Endothelial cell (in vitro differentiated cells): ENCODE data around the gene PDE6H. TPM values are rescaled to one million over a fixed set of nuclear protein-coding genes. Genes with fewer than 3 reads are reported as not detected.

Source experiments
- DNase-seq: peaks from one replicate; pipeline ENCODE4 v3.0.0; 2021; ENCODE audit warnings: low spot score
- H3K27ac Mint-ChIP-seq: one replicate; pipeline ENCODE4 v1.8.0; 2021; ENCODE audit warnings: mixed read lengths, inconsistent platforms; ENCODE audit not compliant: unreplicated experiment
- H3K27me3 Mint-ChIP-seq: one replicate; pipeline ENCODE4 v1.8.0; 2021; ENCODE audit warnings: mild to moderate bottlenecking, moderate library complexity, mixed read lengths, inconsistent platforms; ENCODE audit not compliant: unreplicated experiment
- H3K36me3 Mint-ChIP-seq: one replicate; pipeline ENCODE4 v1.8.0; 2021; ENCODE audit warnings: mild to moderate bottlenecking, low read depth, mixed read lengths, inconsistent platforms; ENCODE audit not compliant: unreplicated experiment
- H3K4me1 Mint-ChIP-seq: one replicate; pipeline ENCODE4 v1.8.0; 2021; ENCODE audit warnings: mild to moderate bottlenecking, mixed read lengths, inconsistent platforms; ENCODE audit not compliant: unreplicated experiment
- H3K4me3 Mint-ChIP-seq: one replicate; pipeline ENCODE4 v1.8.0; 2021; ENCODE audit warnings: mild to moderate bottlenecking, mixed read lengths, inconsistent platforms; ENCODE audit not compliant: unreplicated experiment
- H3K9me3 Mint-ChIP-seq: one replicate; pipeline ENCODE4 v1.8.0; 2021; ENCODE audit warnings: mixed read lengths, inconsistent platforms; ENCODE audit not compliant: unreplicated experiment
- CTCF ChIP-seq: fragments of 200-600 bp; sonication (generic); IDR thresholded peaks from one replicate; pipeline ENCODE4 v1.5.0; 2021; ENCODE audit warnings: antibody characterized with exemption; ENCODE audit not compliant: unreplicated experiment
- total RNA-seq: library from RNA; stranded (reverse); fragmentation: NEBNext Ultra II Directional; extraction: Animal tissue kit (Norgen Biotek cat#: 25700); gene quantifications from one replicate; pipeline ENCODE4 v1.2.1, GENCODE V29; 2021; ENCODE audit not compliant: unreplicated experiment

Gene PDE6H
- total RNA-seq, 1 donor from 2014 or later, result not detected

GRCh38 chr12:15011162-15011561, 38.3 kb downstream of the PDE6H start:
- no peak for DNase-seq
- Mint-ChIP-seq H3K27me3 (no peaks in the 10 kb centered on the region), H3K27ac (no peak overlapping the region), H3K36me3 (no peaks in the 10 kb centered on the region), H3K9me3 (no peaks in the 10 kb centered on the region), H3K4me1 (no peaks in the 10 kb centered on the region), H3K4me3 (no peak overlapping the region)
- TF ChIP-seq CTCF, result no peak

DNA sequence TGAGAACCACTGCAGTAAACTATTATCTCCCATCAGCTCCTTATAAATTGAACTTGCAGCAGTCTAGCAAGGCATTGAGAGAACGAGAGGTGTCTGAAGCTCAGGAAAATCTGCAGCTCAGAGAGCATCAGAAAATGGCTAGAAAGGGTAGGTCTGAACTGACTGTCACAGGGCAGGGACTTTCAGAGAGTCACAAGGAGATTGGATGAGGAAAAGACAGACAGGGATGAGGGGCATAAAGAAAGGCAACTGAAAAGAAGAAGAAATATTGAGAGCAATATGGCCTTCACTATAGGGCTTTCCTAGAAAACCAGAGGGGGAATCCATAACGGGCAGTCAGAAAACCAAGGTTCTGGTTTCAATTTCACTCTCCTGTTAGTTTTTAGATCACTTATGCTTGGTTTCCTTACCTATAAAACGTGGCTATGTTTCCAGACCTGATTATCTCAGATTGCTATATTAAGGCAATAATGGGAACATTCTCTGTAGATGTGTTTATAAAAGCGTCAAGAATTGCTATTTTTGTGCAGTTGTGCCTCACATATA, 40.9 kb downstream of the PDE6H start:
- TF ChIP-seq CTCF, result no peak
- H3K4me3 Mint-ChIP-seq, result no peak overlapping the region
- H3K36me3 Mint-ChIP-seq, result no peaks in the 10 kb centered on the region
- H3K9me3 Mint-ChIP-seq, result no peaks in the 10 kb centered on the region
- no peak for DNase-seq
- no peaks in the 10 kb centered on the region for H3K27me3 Mint-ChIP-seq
- H3K4me1 Mint-ChIP-seq, result peaks cover 5% of the 10 kb centered on the region
- no peak overlapping the region for H3K27ac Mint-ChIP-seq

GRCh38 chr12:15014708-15015107, 41.9 kb downstream of the PDE6H start:
- Mint-ChIP-seq H3K27ac (no peak overlapping the region), H3K9me3 (no peaks in the 10 kb centered on the region), H3K27me3 (no peaks in the 10 kb centered on the region), H3K36me3 (no peaks in the 10 kb centered on the region), H3K4me3 (no peak overlapping the region), H3K4me1 (peaks cover 5% of the 10 kb centered on the region)
- TF ChIP-seq CTCF, result no peak
- DNase-seq, result no peak

- H3K27ac Mint-ChIP-seq, result no peak overlapping the region
- H3K4me1 Mint-ChIP-seq, result peaks cover 5% of the 10 kb centered on the region
- H3K9me3 Mint-ChIP-seq, result no peaks in the 10 kb centered on the region
- H3K36me3 Mint-ChIP-seq, result no peaks in the 10 kb centered on the region
- TF ChIP-seq CTCF, result no peak
- H3K27me3 Mint-ChIP-seq, result no peaks in the 10 kb centered on the region
- no peak overlapping the region for H3K4me3 Mint-ChIP-seq
- no peak for DNase-seq
Measured at GRCh38 chr12:15015121-15015520, 42.3 kb downstream of the PDE6H start.

- H3K27ac Mint-ChIP-seq, result no peak overlapping the region
- peaks cover 1% of the 10 kb centered on the region for H3K27me3 Mint-ChIP-seq
- no peaks in the 10 kb centered on the region for H3K9me3 Mint-ChIP-seq
- no peak for TF ChIP-seq CTCF
- DNase-seq, result no peak
- peaks cover 5% of the 10 kb centered on the region for H3K4me1 Mint-ChIP-seq
- H3K36me3 Mint-ChIP-seq, result no peaks in the 10 kb centered on the region
- H3K4me3 Mint-ChIP-seq, result no peak overlapping the region
Measured at GRCh38 chr12:15020156-15020555, 47.3 kb downstream of the PDE6H start.

Other genes with a start within 250 kb of the PDE6H start
- gene WBP11, start 169.6 kb upstream of the PDE6H start, total RNA-seq, result 64.6 TPM
- 1.8 TPM for gene C12orf60, start 169.4 kb upstream of the PDE6H start, total RNA-seq
- 0.13 TPM for gene SMCO3, start 158.9 kb upstream of the PDE6H start, total RNA-seq
- 3.5 TPM for gene ART4, start 129.5 kb upstream of the PDE6H start, total RNA-seq
- 0.26 TPM for gene MGP, start 87.2 kb upstream of the PDE6H start, total RNA-seq
- 0.46 TPM for gene ERP27, start 34.5 kb upstream of the PDE6H start, total RNA-seq
- gene ARHGDIB, start 11.4 kb upstream of the PDE6H start, total RNA-seq, result 217 TPM
- gene RERG, start 248.4 kb downstream of the PDE6H start, total RNA-seq, result 2.5 TPM